B cell (primary cell): Measurements from ENCODE around the gene TRHDE. TPM values are rescaled to one million over a fixed set of nuclear protein-coding genes. Genes with fewer than 3 reads are reported as not detected.

Experiments
- ATAC-seq: fragments of 200-7000 bp; cut with Tn5 transposase; one replicate; pipeline ENCODE4 v1.10.0; 2021; ENCODE audit warnings: low read depth, mild to moderate bottlenecking, moderate number of reproducible peaks, moderate library complexity
- CTCF ChIA-PET: fragments of 350-600 bp; sonication (Branson Sonifier 250); formaldehyde crosslinking; loops from one replicate; lab custom pipeline; 2021; ENCODE audit warnings: antibody characterized with exemption, inconsistent platforms; lab: Charles Lee
- POLR2A ChIA-PET: fragments of 350-600 bp; sonication (Branson Sonifier 250); formaldehyde crosslinking; loops from one replicate; lab custom pipeline; 2021; ENCODE audit warnings: antibody characterized with exemption; lab: Charles Lee
- DNase-seq: peaks from one replicate; pipeline ENCODE4 v3.0.0; 2013
- H2AFZ ChIP-seq: 2 replicates; pipeline ENCODE4 v1.6.1; 2012; ENCODE audit warnings: mild to moderate bottlenecking, low read depth, low read length; ENCODE audit not compliant: insufficient read depth, poor library complexity, severe bottlenecking
- H3K27ac ChIP-seq, 2 donors: 1 replicate in 1 of 2; 2 replicates in 1 of 2; pipeline ENCODE4 v1.5.1; 2012 to 2013; ENCODE audit warnings: low read length in 2 of 2, mild to moderate bottlenecking in 2 of 2, moderate library complexity in 1 of 2
- H3K27me3 ChIP-seq, 4 experiments: fragments of 200-600 bp in 1 of 4; sonication (generic) in 1 of 4; replicated peaks in 1 of 4; 1 replicate in 2 of 4; 2 replicates in 2 of 4; pipeline versions ENCODE4 v1.6.1 to v1.7.0; 2013 to 2016; ENCODE audit warnings: low read length in 3 of 4, mild to moderate bottlenecking in 2 of 4, mixed read lengths in 1 of 4, moderate library complexity in 1 of 4; ENCODE audit not compliant: insufficient read depth in 4 of 4, control insufficient read depth in 3 of 4; ENCODE audit errors: control extremely low read depth in 1 of 4
- H3K36me3 ChIP-seq, 2 experiments: replicated peaks in 1 of 2; 1 replicate in 1 of 2; 2 replicates in 1 of 2; pipeline versions ENCODE4 v1.6.1 to v1.7.1; 2013; ENCODE audit warnings: low read length in 1 of 2; ENCODE audit not compliant: insufficient read depth in 2 of 2, control insufficient read depth in 1 of 2; ENCODE audit errors: control extremely low read depth in 1 of 2, extremely low read depth in 1 of 2
- H3K4me1 ChIP-seq, 2 donors: fragments of 200-600 bp in 1 of 2; sonication (generic) in 1 of 2; 1 replicate in 1 of 2; 2 replicates in 1 of 2; pipeline versions ENCODE4 v1.5.1 to v1.6.1; 2013 to 2017; ENCODE audit warnings: low read length in 2 of 2; ENCODE audit not compliant: control insufficient read depth in 2 of 2, insufficient read depth in 2 of 2
- H3K4me2 ChIP-seq: replicated peaks from 2 replicates; pipeline ENCODE3; 2012; ENCODE audit warnings: mild to moderate bottlenecking, low read depth, low read length; ENCODE audit not compliant: poor library complexity, severe bottlenecking
- H3K4me3 ChIP-seq, 5 experiments: fragments of 200-600 bp in 1 of 5; sonication (generic) in 1 of 5; 1 replicate in 3 of 5; 2 replicates in 2 of 5; pipeline versions ENCODE4 v1.5.1 to v1.7.0; 2011 to 2016; ENCODE audit warnings: low read length in 4 of 5, mild to moderate bottlenecking in 4 of 5, low read depth in 2 of 5, control low read depth in 1 of 5, moderate library complexity in 1 of 5; ENCODE audit not compliant: insufficient read depth in 1 of 5; ENCODE audit errors: control extremely low read depth in 1 of 5, extremely low read depth in 1 of 5
- H3K79me2 ChIP-seq: fragments of 200-600 bp; sonication (generic); one replicate; pipeline ENCODE4 v1.6.0; 2016; ENCODE audit warnings: low read length; ENCODE audit not compliant: control insufficient read depth, insufficient read depth
- H3K9ac ChIP-seq: fragments of 200-600 bp; sonication (generic); 2 replicates; pipeline ENCODE4 v1.6.1; 2017; ENCODE audit warnings: mild to moderate bottlenecking, low read length, moderate library complexity
- H3K9me3 ChIP-seq, 3 donors: one replicate each; pipeline versions ENCODE4 v1.6.1 to v1.7.1; 2013; ENCODE audit warnings: low read length in 2 of 3; ENCODE audit not compliant: control insufficient read depth in 2 of 3, insufficient read depth in 1 of 3; ENCODE audit errors: control extremely low read depth in 1 of 3
- H4K20me1 ChIP-seq: 2 replicates; pipeline ENCODE4 v1.6.0; 2012; ENCODE audit warnings: mild to moderate bottlenecking, low read length; ENCODE audit not compliant: insufficient read depth, control insufficient read depth, poor library complexity, severe bottlenecking
- H3K27ac Mint-ChIP-seq: one replicate; pipeline ENCODE4 v1.8.0; 2021; ENCODE audit warnings: mixed read lengths
- H3K27me3 Mint-ChIP-seq: one replicate; pipeline ENCODE4 v1.8.0; 2021; ENCODE audit warnings: mixed read lengths
- H3K4me1 Mint-ChIP-seq: one replicate; pipeline ENCODE4 v1.8.0; 2021; ENCODE audit warnings: mixed read lengths
- H3K4me3 Mint-ChIP-seq: one replicate; pipeline ENCODE4 v1.8.0; 2021; ENCODE audit warnings: mixed read lengths
- H3K9me3 Mint-ChIP-seq: one replicate; pipeline ENCODE4 v1.8.0; 2022; ENCODE audit warnings: mixed read lengths; ENCODE audit not compliant: insufficient read depth
- EZH2 ChIP-seq: IDR thresholded peaks from 2 replicates; pipeline ENCODE4 v1.6.1; 2012; ENCODE audit warnings: borderline replicate concordance, low read depth, mild to moderate bottlenecking, moderate library complexity, low read length; ENCODE audit not compliant: insufficient read depth, poor library complexity, severe bottlenecking
- WGBS: methylation state at CpG from one replicate; pipeline ENCODE4 v1.1.5; 2013; ENCODE audit warnings: missing lambda C conversion rate; ENCODE audit not compliant: insufficient coverage; 5-methylcytosine and 5-hydroxymethylcytosine counted together
- intact Hi-C: fragments of 100-400 bp; cut with micrococcal nuclease; formaldehyde crosslinking; loops from one replicate; pipeline ENCODE4 v1.10.0; 2022
- polyA plus RNA-seq: library from polyadenylated mRNA; depleted of rRNA; stranded (reverse); fragments of >200 nt; gene quantifications from 2 replicates; pipeline ENCODE4 v1.2.3, GENCODE V29; 2012
- total RNA-seq, 2 donors: library from RNA; stranded (reverse); fragments of 120-200 nt in 1 of 2; gene quantifications; 1 replicate in 1 of 2; 2 replicates in 1 of 2; pipeline versions ENCODE4 v1.2.3 to v1.2.4, GENCODE V29; 2013 to 2022
- TF ChIP-seq, protein P1 (sequence below): fragments of 200-600 bp; IDR thresholded peaks from one replicate; pipeline ENCODE4 v1.8.0; 2022; ENCODE audit warnings: antibody characterized with exemption, mild to moderate bottlenecking

Gene TRHDE
- total and polyA plus RNA-seq, 2 donors (not counting 1 experiment from before 2014, with no cell fraction given) = not detected

DNA sequence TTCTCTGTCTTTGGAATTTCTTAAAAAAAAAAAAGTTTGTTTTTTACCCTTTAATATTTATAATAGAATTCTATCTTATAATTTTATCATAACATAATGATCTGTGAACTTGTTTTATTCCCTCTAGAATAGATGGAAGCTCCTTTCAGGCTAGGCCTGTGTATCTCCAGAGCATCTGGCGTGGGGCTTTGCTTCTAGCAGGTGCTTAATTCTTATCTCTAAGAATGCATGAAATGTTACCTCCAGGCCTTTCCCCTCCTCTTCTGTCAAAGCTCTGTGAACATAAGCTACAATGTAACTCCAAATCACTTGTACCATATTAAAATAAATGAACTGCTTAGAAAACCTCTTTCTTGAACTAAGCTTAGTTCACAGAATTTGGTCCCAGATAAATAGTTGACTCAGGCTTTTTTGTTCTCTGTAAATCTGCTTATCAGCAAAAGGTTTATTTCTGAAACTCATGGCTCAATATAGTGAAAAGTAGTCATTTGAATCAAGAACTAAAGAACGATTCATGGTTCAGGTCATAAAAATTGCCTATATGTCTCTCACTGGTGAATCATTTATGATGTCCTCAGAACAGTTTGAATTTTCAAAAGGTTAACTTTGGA, 407.1 kb downstream of the TRHDE start:
- no peak for TF ChIP-seq EZH2
- TF ChIP-seq, protein P1, sequence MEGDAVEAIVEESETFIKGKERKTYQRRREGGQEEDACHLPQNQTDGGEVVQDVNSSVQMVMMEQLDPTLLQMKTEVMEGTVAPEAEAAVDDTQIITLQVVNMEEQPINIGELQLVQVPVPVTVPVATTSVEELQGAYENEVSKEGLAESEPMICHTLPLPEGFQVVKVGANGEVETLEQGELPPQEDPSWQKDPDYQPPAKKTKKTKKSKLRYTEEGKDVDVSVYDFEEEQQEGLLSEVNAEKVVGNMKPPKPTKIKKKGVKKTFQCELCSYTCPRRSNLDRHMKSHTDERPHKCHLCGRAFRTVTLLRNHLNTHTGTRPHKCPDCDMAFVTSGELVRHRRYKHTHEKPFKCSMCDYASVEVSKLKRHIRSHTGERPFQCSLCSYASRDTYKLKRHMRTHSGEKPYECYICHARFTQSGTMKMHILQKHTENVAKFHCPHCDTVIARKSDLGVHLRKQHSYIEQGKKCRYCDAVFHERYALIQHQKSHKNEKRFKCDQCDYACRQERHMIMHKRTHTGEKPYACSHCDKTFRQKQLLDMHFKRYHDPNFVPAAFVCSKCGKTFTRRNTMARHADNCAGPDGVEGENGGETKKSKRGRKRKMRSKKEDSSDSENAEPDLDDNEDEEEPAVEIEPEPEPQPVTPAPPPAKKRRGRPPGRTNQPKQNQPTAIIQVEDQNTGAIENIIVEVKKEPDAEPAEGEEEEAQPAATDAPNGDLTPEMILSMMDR = no peak
- 79% methylated on average over 2 of the region's 2 CpGs for WGBS
- no peak overlapping the region for H3K27ac ChIP-seq
- DNase-seq (no peak), ATAC-seq (no peak)
- Mint-ChIP-seq H3K27me3 (no peaks in the 10 kb centered on the region), H3K4me3 (no peak overlapping the region), H3K27ac (no peak overlapping the region), H3K9me3 (no peaks in the 10 kb centered on the region), H3K4me1 (no peaks in the 10 kb centered on the region)
- CTCF ChIA-PET = interaction anchor here (0.6 kb wide), 1 partner anchor 1294 kb away, joined by 4 read pairs; no protein-coding TSS in a partner anchor
- H3K4me1 ChIP-seq = no peaks in the 10 kb centered on the region
- no peaks in the 10 kb centered on the region for H3K79me2 ChIP-seq
- H3K36me3 ChIP-seq = no peaks in the 10 kb centered on the region
- no peaks in the 10 kb centered on the region for H4K20me1 ChIP-seq
- no peak overlapping the region for H3K4me2 ChIP-seq
- no peak overlapping the region for H3K9ac ChIP-seq
- H3K9me3 ChIP-seq = no peaks in the 10 kb centered on the region
- H3K4me3 ChIP-seq = no peak overlapping the region
- no peaks in the 10 kb centered on the region for H3K27me3 ChIP-seq
- no peak overlapping the region for H2AFZ ChIP-seq
- POLR2A ChIA-PET = no interaction called here
- intact Hi-C loops = no loop called here

DNA sequence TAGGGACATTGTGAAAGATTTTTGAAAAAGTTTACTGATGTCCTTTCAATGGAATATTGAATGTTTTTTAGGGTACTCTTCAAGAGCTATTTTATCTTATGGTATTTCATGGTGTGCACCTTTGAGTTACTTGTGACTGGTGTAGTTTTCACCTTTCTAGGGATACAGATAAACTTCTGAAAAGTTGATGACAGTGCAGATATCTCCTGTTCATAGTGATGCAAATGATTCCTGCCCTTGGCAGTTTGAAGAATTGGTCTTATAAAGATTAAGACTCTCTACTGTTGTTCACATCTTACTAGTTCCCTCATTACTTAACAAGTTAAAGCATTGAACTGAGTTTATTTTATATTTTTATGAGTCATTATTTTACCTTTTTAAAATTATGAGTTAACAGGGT, 408.9 kb downstream of the TRHDE start:
- Histone ChIP-seq H3K9me3 (no peaks in the 10 kb centered on the region), H3K79me2 (no peaks in the 10 kb centered on the region), H3K27me3 (no peaks in the 10 kb centered on the region), H2AFZ (no peak overlapping the region), H3K4me1 (no peaks in the 10 kb centered on the region), H3K36me3 (no peaks in the 10 kb centered on the region), H3K4me2 (no peak overlapping the region), H4K20me1 (no peaks in the 10 kb centered on the region), H3K27ac (no peak overlapping the region), H3K9ac (no peak overlapping the region), H3K4me3 (no peak overlapping the region)
- no peaks in the 10 kb centered on the region for H3K9me3 Mint-ChIP-seq
- no peak overlapping the region for H3K4me3 Mint-ChIP-seq
- no peak for ATAC-seq
- no peak overlapping the region for H3K27ac Mint-ChIP-seq
- POLR2A ChIA-PET = no interaction called here
- H3K4me1 Mint-ChIP-seq = no peaks in the 10 kb centered on the region
- intact Hi-C loops = no loop called here
- no peak for DNase-seq
- H3K27me3 Mint-ChIP-seq = no peaks in the 10 kb centered on the region
- CTCF ChIA-PET = no interaction called here
- TF ChIP-seq, protein P1 = no peak
- no peak for TF ChIP-seq EZH2
